Small intestine (tissue), 7 donors: ENCODE data around the gene ZNF578. TPM values are rescaled to one million over a fixed set of nuclear protein-coding genes. Genes with fewer than 3 reads are reported as not detected.
"Not testable (repeated sequence)": the region's sequence is repeated elsewhere in the genome, so short reads cannot be mapped to it uniquely, and the experiment has no call there.

Experiments used
- DNase-seq, 2 donors: peaks; one replicate each; pipeline versions ENCODE4 v3.0.0 to v3.0.0-alpha.2; 2013
- FAIRE-seq: peaks from 2 replicates; lab custom pipeline; 2012; peaks lifted over from hg19 to GRCh38; lab: Jason Lieb, UNC
- H3K27ac ChIP-seq, 3 donors: one replicate each; pipeline ENCODE4 v1.5.1; 2013; ENCODE audit warnings: low read length in 2 of 3, mild to moderate bottlenecking in 2 of 3, control low read depth in 1 of 3, inconsistent platforms in 1 of 3, low read depth in 1 of 3, moderate library complexity in 1 of 3
- H3K27me3 ChIP-seq, 3 donors: one replicate each; pipeline ENCODE4 v1.6.1; 2013; ENCODE audit warnings: low read length in 3 of 3, inconsistent platforms in 1 of 3; ENCODE audit not compliant: control insufficient read depth in 3 of 3, insufficient read depth in 3 of 3
- H3K36me3 ChIP-seq, 3 donors: one replicate each; pipeline ENCODE4 v1.6.1; 2013; ENCODE audit warnings: low read length in 3 of 3, inconsistent platforms in 1 of 3, low read depth in 1 of 3, mild to moderate bottlenecking in 1 of 3, moderate library complexity in 1 of 3; ENCODE audit not compliant: control insufficient read depth in 3 of 3, insufficient read depth in 2 of 3
- H3K4me1 ChIP-seq, 3 donors: one replicate each; pipeline ENCODE4 v1.6.1; 2013; ENCODE audit warnings: low read length in 2 of 3, inconsistent platforms in 1 of 3, low read depth in 1 of 3, mild to moderate bottlenecking in 1 of 3, moderate library complexity in 1 of 3; ENCODE audit not compliant: control insufficient read depth in 3 of 3, insufficient read depth in 2 of 3
- H3K4me3 ChIP-seq, 3 donors: one replicate each; pipeline ENCODE4 v1.5.1; 2013; ENCODE audit warnings: low read length in 3 of 3, control low read depth in 1 of 3, inconsistent platforms in 1 of 3, low read depth in 1 of 3, mild to moderate bottlenecking in 1 of 3, moderate library complexity in 1 of 3
- H3K9me3 ChIP-seq, 2 donors: one replicate each; pipeline ENCODE4 v1.6.1; 2013; ENCODE audit warnings: low read depth in 1 of 2, low read length in 1 of 2; ENCODE audit not compliant: control insufficient read depth in 2 of 2, insufficient read depth in 1 of 2
- WGBS, 3 donors: extraction: QIAGEN DNeasy Blood & Tissue Kit; methylation state at CpG; one replicate each; pipeline ENCODE4 v1.1.7; 2013; 5-methylcytosine and 5-hydroxymethylcytosine counted together
- polyA plus RNA-seq, 4 donors: library from polyadenylated mRNA; stranded (reverse) in 3 of 4; unstranded in 1 of 4; fragments of 200-250 nt in 3 of 4; fragments of 120-200 nt in 1 of 4; gene quantifications; one replicate each; pipeline versions ENCODE4 v1.2.1 to v1.2.3, GENCODE V29; 2013
- donor health status: healthy with polysubstance abuse.
- donor health status: control.
- donor health status: control.
- donor health status: Bipolar disorder and iron deficiency.
- donor health status: healthy.

The ZNF578 gene
- polyA plus RNA-seq, 4 donors: 0.27 to 2.9 (median 0.73) TPM; not detected in 1

DNA sequence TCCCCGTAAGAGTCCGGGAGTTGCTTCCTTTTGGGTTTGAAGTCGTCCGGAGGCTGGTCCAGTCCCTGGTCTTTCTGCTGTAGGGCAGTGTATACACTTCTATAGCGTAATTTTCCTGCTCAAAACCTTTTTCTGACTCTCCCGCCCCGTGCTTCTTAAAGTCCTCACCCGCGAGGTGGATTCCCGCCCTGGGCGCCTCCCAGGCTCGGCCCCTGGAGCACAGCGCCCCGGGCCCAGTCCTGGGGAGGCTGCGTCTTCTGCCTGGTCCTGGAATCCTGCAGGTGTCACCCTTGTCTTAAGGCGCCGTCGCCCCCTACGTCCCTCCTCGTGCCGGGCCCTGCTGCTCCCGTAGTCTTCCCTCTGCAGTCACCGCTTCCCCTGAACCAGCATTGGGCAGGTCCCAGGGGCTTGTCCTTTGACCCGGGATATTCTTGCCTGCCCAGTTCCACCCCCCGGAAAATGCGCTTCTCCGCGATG lies 39.7 kb downstream of the ZNF578 start:
- no peaks in the 10 kb centered on the region for H3K27me3 ChIP-seq
- FAIRE-seq: no peak
- no peak overlapping the region for H3K27ac ChIP-seq
- H3K36me3 ChIP-seq: no peaks in the 10 kb centered on the region
- H3K9me3 ChIP-seq: peaks cover 3 to 38% of the 10 kb centered on the region in 2 donors
- 12 to 34% (median 28%) methylated on average over 28 of the region's 28 CpGs for WGBS, 3 donors
- H3K4me1 ChIP-seq: no peaks in the 10 kb centered on the region
- peak overlapping the region in 1 of 3 donors; percentile 25 for H3K4me3 ChIP-seq
- peak in 1 of 2 donors; percentile 57 for DNase-seq

DNA sequence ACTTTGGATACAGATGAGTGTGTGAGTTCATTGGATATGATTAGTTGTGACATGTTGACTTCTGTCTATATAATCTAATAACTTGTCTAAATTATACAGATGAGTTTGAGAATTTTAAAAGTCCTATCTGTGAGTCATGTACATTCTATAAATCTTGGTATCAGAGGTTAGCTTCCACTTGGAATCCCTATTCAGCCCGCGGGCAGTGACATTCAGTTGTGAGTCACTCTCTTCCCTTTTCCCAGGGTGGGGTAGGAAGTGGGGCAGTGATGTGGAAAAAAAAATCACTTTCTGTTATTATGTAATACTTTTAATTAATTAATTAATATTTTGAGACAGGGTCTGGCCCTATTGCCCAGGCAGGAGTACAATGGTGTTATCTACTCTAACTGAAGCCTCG lies 41.2 kb downstream of the ZNF578 start:
- 80 to 88% (median 86%) methylated on average over 3 of the region's 3 CpGs for WGBS, 3 donors
- Histone ChIP-seq H3K9me3 (peaks cover 3 to 30% of the 10 kb centered on the region in 2 donors), H3K36me3 (no peaks in the 10 kb centered on the region), H3K4me3 (no peak overlapping the region), H3K27ac (no peak overlapping the region), H3K27me3 (no peaks in the 10 kb centered on the region), H3K4me1 (no peaks in the 10 kb centered on the region)
- DNase-seq (no peak), FAIRE-seq (no peak)

- 92 to 95% (median 93%) methylated on average over 8 of the region's 8 CpGs for WGBS, 3 donors
- Histone ChIP-seq H3K36me3 (peaks cover 0 to 2% (median 0%) of the 10 kb centered on the region in 3 donors), H3K9me3 (peaks cover 1 to 12% of the 10 kb centered on the region in 2 donors), H3K4me1 (no peaks in the 10 kb centered on the region), H3K27ac (no peak overlapping the region), H3K4me3 (no peak overlapping the region), H3K27me3 (no peaks in the 10 kb centered on the region)
- FAIRE-seq: no peak
- DNase-seq: no peak
Observed at GRCh38 chr19:52498571-52498970, 45.2 kb downstream of the ZNF578 start.

GRCh38 chr19:52500474-52500873 lies 47.1 kb downstream of the ZNF578 start:
- H3K27ac ChIP-seq, DNase-seq, H3K4me3 ChIP-seq, H3K27me3 ChIP-seq, FAIRE-seq, H3K36me3 ChIP-seq, H3K4me1 ChIP-seq: not testable (repeated sequence)
- peaks cover 1 to 15% of the 10 kb centered on the region in 2 donors for H3K9me3 ChIP-seq
- WGBS, 3 donors: 51 to 73% (median 54%) methylated on average over 3 of the region's 3 CpGs

DNA sequence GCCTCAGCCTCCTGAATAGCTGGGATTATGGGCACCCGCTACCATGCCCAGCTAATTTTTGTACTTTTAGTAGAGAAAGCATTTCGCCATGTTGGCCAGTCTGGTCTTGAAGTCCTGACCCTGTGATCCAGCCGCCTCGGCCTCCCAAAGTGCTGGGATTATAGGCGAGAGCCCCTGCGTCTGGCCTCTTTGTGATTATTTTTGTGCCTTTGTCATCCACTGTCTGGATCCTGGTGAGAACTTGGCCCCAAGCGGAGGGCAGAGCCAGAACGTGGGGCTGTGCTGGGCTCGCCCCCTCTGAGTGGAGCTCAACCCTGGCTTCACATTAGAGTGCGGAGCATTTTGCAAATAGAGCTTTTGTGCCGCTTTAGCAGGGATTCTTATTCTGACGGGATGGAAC lies 47.6 kb downstream of the ZNF578 start:
- WGBS, 3 donors: 78 to 88% (median 83%) methylated on average over 12 of the region's 12 CpGs
- not testable (repeated sequence) for FAIRE-seq, H3K27me3 ChIP-seq, H3K27ac ChIP-seq, H3K4me3 ChIP-seq, DNase-seq, H3K4me1 ChIP-seq, H3K36me3 ChIP-seq
- peaks cover 1 to 18% of the 10 kb centered on the region in 2 donors for H3K9me3 ChIP-seq

GRCh38 chr19:52507266-52507665 lies 53.9 kb downstream of the ZNF578 start:
- 89 to 96% (median 94%) methylated on average over 5 of the region's 5 CpGs for WGBS, 3 donors
- H3K9me3 ChIP-seq: peaks cover 0 to 24% of the 10 kb centered on the region in 2 donors
- no peak overlapping the region for H3K27ac ChIP-seq
- peaks cover 0 to 8% (median 0%) of the 10 kb centered on the region in 3 donors for H3K36me3 ChIP-seq
- no peaks in the 10 kb centered on the region for H3K4me1 ChIP-seq
- no peak overlapping the region for H3K4me3 ChIP-seq
- no peaks in the 10 kb centered on the region for H3K27me3 ChIP-seq
- no peak for FAIRE-seq
- no peak for DNase-seq

- Histone ChIP-seq H3K36me3 (no peaks in the 10 kb centered on the region), H3K4me1 (no peaks in the 10 kb centered on the region), H3K27ac (no peak overlapping the region), H3K27me3 (peaks cover 0 to 2% (median 0%) of the 10 kb centered on the region in 3 donors), H3K4me3 (no peak overlapping the region), H3K9me3 (peaks cover 2 to 20% of the 10 kb centered on the region in 2 donors)
- DNase-seq: no peak
- no peak for FAIRE-seq
- 77 to 83% (median 77%) methylated on average over 5 of the region's 5 CpGs for whole genome bisulfite sequencing, 3 donors
Observed at GRCh38 chr19:52516191-52516590, 62.8 kb downstream of the ZNF578 start.

GRCh38 chr19:52518646-52519045 lies 65.3 kb downstream of the ZNF578 start:
- FAIRE-seq (no peak), DNase-seq (no peak)
- no peak overlapping the region for H3K27ac ChIP-seq
- H3K27me3 ChIP-seq: peaks cover 0 to 2% (median 0%) of the 10 kb centered on the region in 3 donors
- H3K9me3 ChIP-seq: peaks cover 3 to 24% of the 10 kb centered on the region in 2 donors
- no peak overlapping the region for H3K4me3 ChIP-seq
- no peaks in the 10 kb centered on the region for H3K36me3 ChIP-seq
- no peaks in the 10 kb centered on the region for H3K4me1 ChIP-seq
- WGBS, 3 donors: 23 to 25% (median 23%) methylated on average over 2 of the region's 2 CpGs

DNA sequence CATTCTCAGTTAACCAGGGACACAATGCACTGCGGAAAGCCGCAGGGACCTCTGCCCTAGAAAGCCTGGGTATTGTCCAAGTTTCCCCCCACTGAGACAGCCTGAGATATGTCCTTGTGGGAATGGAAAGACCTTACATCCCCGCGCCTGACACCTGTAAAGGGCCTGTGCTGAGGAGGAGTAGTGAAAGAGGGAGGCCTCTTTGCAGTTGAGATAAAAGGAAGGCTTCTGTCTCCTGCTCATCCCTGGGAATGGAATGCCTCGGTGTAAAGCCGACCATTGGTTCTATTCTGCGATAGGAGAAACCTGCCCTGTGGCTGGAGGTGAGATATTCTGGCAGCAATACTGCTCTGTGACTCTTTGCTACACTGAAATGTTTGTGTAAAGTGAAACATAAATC lies 65.8 kb downstream of the ZNF578 start:
- not testable (repeated sequence) for H3K27me3 ChIP-seq, H3K4me1 ChIP-seq, H3K4me3 ChIP-seq, FAIRE-seq, H3K36me3 ChIP-seq, H3K27ac ChIP-seq
- 35 to 65% (median 37%) methylated on average over 5 to 7 of the region's 7 CpGs for WGBS, 3 donors
- DNase-seq: peak in 1 of 2 donors; percentile 24
- H3K9me3 ChIP-seq: peaks cover 3 to 26% of the 10 kb centered on the region in 2 donors
